ENCODE measurements around the gene ZNF420. TPM values are rescaled to one million over a fixed set of nuclear protein-coding genes. Genes with fewer than 3 reads are reported as not detected.

The ZNF420 gene
- total RNA-seq, 1 experiment from 2014 or later = not detected

DNA sequence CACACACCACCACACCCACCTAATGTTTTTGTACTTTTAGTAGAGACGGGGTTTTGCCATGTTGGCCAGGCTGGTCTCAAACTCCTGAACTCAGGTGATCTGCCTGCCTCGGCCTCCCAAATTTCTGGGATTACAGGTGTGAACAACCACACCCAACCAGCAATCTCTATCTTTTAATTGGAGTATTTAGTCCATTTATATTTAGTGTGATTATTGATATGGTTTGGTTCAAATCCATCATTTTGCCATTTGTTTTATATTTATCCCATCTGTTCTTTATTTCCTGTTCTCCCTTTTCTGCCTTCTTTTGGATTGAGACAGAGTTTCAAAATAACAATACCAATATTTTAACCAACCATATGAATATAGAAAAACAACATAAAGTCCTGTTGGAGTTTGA is 4.1 kb downstream of the ZNF420 start:
- RAD21 ChIA-PET (ENCODE audit: low non-redundant PET in 1 of 2, low total read pairs in 2 of 2, uncharacterized antibody in 2 of 2, unreplicated experiment in 2 of 2) = no interaction called here
- Histone ChIP-seq H3K4me2 (ENCODE audit: low read length) (no peak overlapping the region), H4K20me1 (ENCODE audit: insufficient read depth) (no peaks in the 10 kb centered on the region), H3K4me3 (replicated peaks in 1 of 2; ENCODE audit: low read depth in 1 of 2, low read length in 2 of 2) (no peak overlapping the region), H3K79me2 (ENCODE audit: insufficient read depth, low read length) (no peaks in the 10 kb centered on the region), H2AFZ (ENCODE audit: low read depth, low read length, poor library complexity, severe bottlenecking) (no peak overlapping the region), H3K9me3 (ENCODE audit: control insufficient read depth in 1 of 2, insufficient read depth in 1 of 2, low read depth in 1 of 2, low read length in 2 of 2) (peaks cover 15 to 52% of the 10 kb centered on the region in 2 experiments; a peak in 2 of 4 replicates), H3K27me3 (ENCODE audit: insufficient read depth, low read length) (no peaks in the 10 kb centered on the region), H3K9ac (ENCODE audit: low read length) (no peak overlapping the region), H3K36me3 (ENCODE audit: control insufficient read depth in 1 of 2, insufficient read depth in 2 of 2, low read length in 2 of 2) (no peaks in the 10 kb centered on the region), H3K4me1 (ENCODE audit: control insufficient read depth in 1 of 2, insufficient read depth in 2 of 2, low read length in 2 of 2) (no peaks in the 10 kb centered on the region), H3K27ac (ENCODE audit: low read depth, low read length) (no peak overlapping the region), H3K9me2 (ENCODE audit: insufficient read depth) (no peaks in the 10 kb centered on the region)
- no peak for TF ChIP-seq CBX3 (IDR thresholded peaks at IDR 0.05; ENCODE audit: low read depth)
- TF ChIP-seq, protein P1, sequence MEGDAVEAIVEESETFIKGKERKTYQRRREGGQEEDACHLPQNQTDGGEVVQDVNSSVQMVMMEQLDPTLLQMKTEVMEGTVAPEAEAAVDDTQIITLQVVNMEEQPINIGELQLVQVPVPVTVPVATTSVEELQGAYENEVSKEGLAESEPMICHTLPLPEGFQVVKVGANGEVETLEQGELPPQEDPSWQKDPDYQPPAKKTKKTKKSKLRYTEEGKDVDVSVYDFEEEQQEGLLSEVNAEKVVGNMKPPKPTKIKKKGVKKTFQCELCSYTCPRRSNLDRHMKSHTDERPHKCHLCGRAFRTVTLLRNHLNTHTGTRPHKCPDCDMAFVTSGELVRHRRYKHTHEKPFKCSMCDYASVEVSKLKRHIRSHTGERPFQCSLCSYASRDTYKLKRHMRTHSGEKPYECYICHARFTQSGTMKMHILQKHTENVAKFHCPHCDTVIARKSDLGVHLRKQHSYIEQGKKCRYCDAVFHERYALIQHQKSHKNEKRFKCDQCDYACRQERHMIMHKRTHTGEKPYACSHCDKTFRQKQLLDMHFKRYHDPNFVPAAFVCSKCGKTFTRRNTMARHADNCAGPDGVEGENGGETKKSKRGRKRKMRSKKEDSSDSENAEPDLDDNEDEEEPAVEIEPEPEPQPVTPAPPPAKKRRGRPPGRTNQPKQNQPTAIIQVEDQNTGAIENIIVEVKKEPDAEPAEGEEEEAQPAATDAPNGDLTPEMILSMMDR (IDR thresholded peaks at IDR 0.05 in 2 of 3, conservative IDR thresholded peaks at IDR 0.05 in 1 of 3; ENCODE audit: borderline replicate concordance in 1 of 3, insufficient read depth in 1 of 3, low read depth in 2 of 3, low read length in 2 of 3) = no peak
- TF ChIP-seq SRF (IDR thresholded peaks at IDR 0.05; ENCODE audit: low read depth) = no peak
- TF ChIP-seq ZFX (IDR thresholded peaks at IDR 0.05) = no peak
- TF ChIP-seq SP1 (IDR thresholded peaks at IDR 0.05; ENCODE audit: low read depth) = no peak
- no peak for TF ChIP-seq ELF1 (IDR thresholded peaks at IDR 0.05; ENCODE audit: borderline replicate concordance, low read depth)
- no peak for TF ChIP-seq SIN3A (IDR thresholded peaks at IDR 0.05; ENCODE audit: low read depth)
- TF ChIP-seq EZH2 (IDR thresholded peaks at IDR 0.05) = no peak
- no peak for TF ChIP-seq REST (IDR thresholded peaks at IDR 0.05; ENCODE audit: low read depth)
- DNase-seq (ENCODE audit: low read depth, low spot score) = no peak
- CTCF ChIA-PET = no interaction called here
- POLR2A ChIA-PET = no interaction called here
- ATAC-seq = no peak
- intact Hi-C loops (cut with micrococcal nuclease) = no loop called here
- BruUV-seq (replicated peaks) = no TSS peak
